GM12872 (cell line): ENCODE results near the gene PGP.

ENCODE experiments used
- TF ChIP-seq, protein P1 (sequence below): IDR thresholded peaks from 3 replicates; pipeline ENCODE4 v1.5.1; 2011; ENCODE audit warnings: low read depth, mild to moderate bottlenecking, low read length, moderate library complexity; ENCODE audit not compliant: insufficient read depth

Gene PGP

DNA sequence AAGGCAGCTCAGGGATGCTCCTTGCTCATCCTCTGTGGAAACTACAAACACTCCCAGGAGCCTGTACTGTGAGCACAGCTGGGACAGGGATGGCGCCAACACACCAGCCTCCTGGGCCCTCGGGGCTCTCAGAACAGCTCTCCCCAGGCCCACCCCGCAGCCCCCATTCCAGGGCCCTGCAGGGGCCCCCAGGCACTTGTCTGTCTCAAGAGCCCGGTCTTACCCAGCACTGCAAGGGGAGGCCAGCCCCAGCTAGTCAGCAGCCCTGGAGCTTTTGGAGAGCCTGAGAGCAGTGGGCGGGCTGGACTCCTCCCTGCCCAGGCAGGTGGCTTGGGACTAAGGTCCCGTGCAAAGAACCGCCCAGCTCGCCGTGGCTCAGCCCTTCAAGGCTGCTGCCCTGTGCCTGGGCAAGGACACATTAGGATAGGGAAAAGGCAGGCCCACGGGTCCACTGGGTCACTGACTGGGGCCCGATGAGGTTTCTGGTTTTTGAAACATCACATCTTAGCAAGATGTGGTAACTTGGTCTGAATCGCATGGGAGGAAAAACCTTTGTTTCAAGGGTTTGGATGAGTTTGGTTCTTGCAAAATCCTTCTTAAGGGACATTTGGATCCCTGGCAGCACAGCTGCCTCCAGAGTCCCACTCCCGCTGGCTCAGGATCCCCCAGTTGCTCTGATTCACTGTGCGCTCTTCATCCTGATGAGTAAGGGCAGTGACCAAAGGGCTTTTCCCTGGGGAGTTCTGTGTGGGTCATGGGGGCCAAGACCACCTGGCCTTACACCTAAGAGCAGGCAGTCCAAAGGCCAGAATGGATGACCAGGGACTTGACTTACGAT, 24.4 kb upstream of the PGP start:
- TF ChIP-seq, protein P1, sequence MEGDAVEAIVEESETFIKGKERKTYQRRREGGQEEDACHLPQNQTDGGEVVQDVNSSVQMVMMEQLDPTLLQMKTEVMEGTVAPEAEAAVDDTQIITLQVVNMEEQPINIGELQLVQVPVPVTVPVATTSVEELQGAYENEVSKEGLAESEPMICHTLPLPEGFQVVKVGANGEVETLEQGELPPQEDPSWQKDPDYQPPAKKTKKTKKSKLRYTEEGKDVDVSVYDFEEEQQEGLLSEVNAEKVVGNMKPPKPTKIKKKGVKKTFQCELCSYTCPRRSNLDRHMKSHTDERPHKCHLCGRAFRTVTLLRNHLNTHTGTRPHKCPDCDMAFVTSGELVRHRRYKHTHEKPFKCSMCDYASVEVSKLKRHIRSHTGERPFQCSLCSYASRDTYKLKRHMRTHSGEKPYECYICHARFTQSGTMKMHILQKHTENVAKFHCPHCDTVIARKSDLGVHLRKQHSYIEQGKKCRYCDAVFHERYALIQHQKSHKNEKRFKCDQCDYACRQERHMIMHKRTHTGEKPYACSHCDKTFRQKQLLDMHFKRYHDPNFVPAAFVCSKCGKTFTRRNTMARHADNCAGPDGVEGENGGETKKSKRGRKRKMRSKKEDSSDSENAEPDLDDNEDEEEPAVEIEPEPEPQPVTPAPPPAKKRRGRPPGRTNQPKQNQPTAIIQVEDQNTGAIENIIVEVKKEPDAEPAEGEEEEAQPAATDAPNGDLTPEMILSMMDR: no peak

DNA sequence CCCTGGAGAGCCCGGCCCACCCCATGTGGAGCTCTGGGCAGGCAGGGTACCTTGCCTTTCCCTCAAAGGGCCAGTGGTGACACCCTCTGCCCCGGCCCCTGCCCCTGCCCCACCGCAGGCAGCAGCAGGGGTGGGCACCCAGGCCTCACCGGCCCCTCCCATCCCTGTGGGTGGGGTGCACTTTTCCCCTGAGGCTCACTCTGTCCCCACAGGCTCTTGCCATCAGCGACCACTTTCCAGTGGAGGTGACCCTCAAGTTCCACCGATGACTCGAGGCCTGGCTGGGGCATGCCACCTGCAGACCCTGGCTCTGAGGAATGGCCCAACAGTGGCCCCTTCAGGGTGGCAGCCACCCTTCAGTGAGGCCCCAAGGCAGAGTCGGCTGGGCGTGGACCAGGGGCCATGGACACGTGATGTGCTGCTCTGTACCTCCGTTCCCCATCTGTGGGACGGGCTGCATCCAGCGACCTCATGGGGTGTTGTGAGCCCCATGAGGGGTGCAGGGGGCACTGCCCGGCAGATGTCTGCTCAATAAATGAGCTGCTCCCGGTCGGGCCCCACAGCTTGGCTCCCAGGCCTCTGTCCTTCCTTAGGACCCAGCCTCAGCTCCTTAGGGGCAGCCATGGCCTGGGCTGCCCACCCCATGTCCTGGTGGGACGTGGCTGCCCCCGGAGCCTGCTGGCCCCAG, 23.7 kb upstream of the PGP start:
- TF ChIP-seq, protein P1: no peak

DNA sequence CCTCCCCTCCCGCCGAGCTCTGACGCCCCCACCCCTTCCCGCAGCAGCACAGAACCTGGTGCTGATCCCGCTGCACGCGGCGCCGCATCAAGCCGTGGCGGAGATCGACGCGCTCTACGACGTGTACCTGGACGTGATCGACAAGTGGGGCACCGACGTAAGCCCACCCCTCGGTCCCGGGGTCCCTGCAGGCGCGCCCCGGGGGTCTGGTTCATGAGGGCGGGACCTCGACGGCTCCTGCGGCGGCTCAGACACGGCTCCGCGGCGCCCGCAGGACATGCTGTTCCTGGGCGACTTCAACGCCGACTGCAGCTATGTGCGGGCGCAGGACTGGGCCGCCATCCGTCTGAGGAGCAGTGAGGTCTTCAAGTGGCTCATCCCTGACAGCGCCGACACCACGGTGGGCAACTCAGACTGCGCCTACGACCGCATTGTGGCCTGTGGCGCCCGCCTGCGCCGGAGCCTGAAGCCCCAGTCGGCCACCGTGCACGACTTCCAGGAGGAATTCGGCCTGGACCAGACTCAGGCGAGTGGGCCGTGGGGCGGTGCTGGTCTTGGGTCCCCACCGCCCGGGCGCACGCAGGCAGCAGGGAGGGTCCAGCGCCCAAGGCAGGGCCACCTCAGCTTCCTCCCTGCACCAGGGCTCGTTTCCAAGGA, 23.0 kb upstream of the PGP start:
- TF ChIP-seq, protein P1: no peak

DNA sequence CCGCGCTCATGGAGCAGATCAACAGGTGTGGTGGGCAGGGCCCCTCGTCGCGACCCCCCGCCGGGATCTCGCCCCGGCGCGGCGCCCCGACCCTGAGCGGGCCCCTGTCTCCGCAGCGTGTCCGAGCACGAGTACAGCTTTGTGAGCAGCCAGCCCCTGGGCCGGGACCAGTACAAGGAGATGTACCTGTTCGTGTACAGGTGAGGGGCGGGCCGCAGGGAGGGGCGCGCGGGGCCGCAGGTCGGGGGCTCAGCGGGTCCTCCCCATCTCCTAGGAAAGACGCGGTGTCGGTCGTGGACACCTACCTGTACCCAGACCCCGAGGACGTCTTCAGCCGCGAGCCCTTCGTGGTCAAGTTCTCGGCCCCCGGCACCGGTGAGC, 22.5 kb upstream of the PGP start:
- TF ChIP-seq, protein P1: no peak

DNA sequence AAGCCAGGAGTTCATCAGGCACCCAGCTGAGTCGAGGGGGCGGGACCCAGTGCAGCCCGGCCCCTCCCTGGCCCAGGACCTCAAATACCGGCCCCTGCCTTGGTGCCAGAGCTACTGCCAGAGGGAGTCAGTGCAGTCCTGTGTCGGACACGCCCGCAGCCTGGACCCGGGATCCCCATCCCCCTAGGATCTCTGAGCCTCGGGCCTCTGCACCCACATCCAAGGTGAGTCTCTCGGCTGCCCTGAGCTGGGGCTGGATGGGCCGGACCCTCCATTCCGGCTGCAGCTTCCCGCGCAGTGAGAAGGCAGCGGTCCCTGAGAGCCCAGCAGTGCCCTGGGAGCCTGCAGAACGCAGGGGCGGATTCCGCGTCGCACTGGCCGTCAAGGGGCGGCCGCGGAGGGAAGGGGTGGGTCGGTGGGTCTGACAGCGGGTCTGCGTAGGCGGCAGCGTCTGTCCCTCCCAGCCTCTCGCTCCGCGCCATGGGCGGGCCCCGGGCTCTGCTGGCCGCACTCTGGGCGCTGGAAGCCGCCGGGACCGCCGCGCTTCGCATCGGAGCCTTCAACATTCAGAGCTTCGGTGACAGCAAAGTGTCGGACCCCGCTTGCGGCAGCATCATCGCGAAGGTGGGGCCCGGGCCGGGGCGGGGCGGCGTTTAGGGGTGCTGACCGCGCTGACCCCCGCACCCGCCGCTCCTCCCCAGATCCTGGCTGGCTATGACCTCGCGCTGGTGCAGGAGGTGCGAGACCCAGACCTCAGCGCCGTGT, 21.9 kb upstream of the PGP start, which contains the start of gene DNASE1L2:
TSS of gene DNASE1L2 (plus strand) at position 108 of the 765 bp plus-strand sequence. CDS start at position 481, 373 bp downstream.
- TF ChIP-seq, protein P1: no peak

DNA sequence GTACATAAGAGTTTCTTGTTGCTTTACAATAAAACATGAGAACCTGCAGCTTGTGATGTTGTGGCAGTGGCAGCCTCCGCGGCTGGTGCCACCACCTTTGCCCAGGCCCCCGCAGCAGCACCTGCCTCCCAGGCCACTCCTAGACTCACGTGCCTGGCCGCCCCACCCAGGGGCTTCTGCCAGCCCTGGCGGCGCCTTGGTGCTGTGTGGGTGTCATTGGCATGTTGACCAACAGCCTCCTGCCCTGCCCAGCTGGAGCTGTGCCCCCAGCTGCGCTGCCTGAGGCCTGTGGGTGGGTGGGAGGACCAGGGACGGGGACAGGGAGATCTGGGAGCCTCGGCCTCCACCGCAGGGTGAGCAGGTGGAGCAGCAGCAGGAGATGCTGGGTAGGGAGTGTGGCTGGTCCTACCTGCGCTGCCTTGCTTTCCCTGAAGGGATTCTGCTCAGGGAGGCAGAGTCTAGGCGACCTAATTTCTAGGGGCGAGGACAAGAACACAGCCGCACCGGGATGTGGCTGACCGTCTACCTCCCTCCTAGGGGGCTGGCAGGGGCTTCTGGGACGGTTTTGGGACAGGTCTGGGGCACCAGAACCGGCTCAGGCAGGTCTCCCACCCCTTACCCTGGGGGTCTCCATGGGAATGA, 21.2 kb upstream of the PGP start:
- TF ChIP-seq, protein P1: no peak

DNA sequence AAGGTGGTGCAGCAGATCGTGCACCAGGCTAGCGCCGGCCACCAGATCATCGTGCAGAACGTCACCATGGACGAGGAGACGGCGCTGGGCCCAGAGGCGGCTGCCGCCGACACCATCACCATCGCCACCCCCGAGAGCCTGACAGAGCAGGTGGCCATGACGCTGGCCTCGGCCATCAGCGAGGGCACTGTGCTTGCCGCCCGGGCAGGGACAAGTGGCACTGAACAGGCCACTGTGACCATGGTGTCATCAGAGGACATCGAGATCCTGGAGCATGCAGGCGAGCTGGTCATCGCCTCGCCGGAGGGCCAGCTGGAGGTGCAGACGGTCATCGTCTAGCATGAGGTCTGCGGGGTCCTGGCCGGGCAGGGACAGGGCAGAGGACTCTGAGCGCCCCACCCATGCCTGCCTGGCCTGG, 20.6 kb upstream of the PGP start:
- TF ChIP-seq, protein P1: no peak
